CD4-positive, alpha-beta T cell treated with Interleukin-21 for 1 hour (primary cell): Measurements from ENCODE around the gene DDI2.

Experiments used
- DNase-seq: peaks from one replicate; pipeline ENCODE4 v3.0.0-alpha.2; 2020

The DDI2 gene

GRCh38 chr1:15705184-15705566 lies 87.9 kb downstream of the DDI2 start:
- no peak for DNase-seq

GRCh38 chr1:15706751-15707150 lies 89.5 kb downstream of the DDI2 start:
- no peak for DNase-seq

- DNase-seq = no peak
These were observed 90.1 kb downstream of the DDI2 start for GRCh38 chr1:15707239-15707925.

GRCh38 chr1:15708486-15709137 lies 91.4 kb downstream of the DDI2 start:
- DNase-seq = no peak

GRCh38 chr1:15709226-15709625 lies 92.0 kb downstream of the DDI2 start:
- DNase-seq = no peak

GRCh38 chr1:15712168-15712567 lies 94.9 kb downstream of the DDI2 start:
- no peak for DNase-seq

- DNase-seq = no peak
These were observed 97.3 kb downstream of the DDI2 start for GRCh38 chr1:15714406-15715136.

- DNase-seq = no peak
These were observed 100.3 kb downstream of the DDI2 start for GRCh38 chr1:15717418-15718125.

GRCh38 chr1:15718199-15718601 lies 100.9 kb downstream of the DDI2 start:
- DNase-seq = no peak
